Cardiac muscle cell (in vitro differentiated cells and primary cell): ENCODE results near the gene ALPK1. TPM values are rescaled to one million over a fixed set of nuclear protein-coding genes. Genes with fewer than 3 reads are reported as not detected.

Experiments used
- DNase-seq, 2 donors: peaks; one replicate each; pipeline versions ENCODE4 v3.0.0 to v3.0.0-alpha.2; 2010 to 2017; ENCODE audit warnings: low read depth in 1 of 2, low spot score in 1 of 2
- H3K27ac ChIP-seq: fragments of 200-600 bp; sonication (generic); 2 replicates; pipeline ENCODE4 v1.5.1; 2016
- H3K27me3 ChIP-seq: fragments of 200-600 bp; sonication (generic); 2 replicates; pipeline ENCODE4 v1.6.0; 2016; ENCODE audit warnings: control low read depth
- H3K36me3 ChIP-seq: fragments of 200-600 bp; sonication (generic); 2 replicates; pipeline ENCODE4 v1.5.1; 2016; ENCODE audit warnings: control low read depth
- H3K4me1 ChIP-seq: fragments of 200-600 bp; sonication (generic); 2 replicates; pipeline ENCODE4 v1.8.1; 2017; ENCODE audit warnings: low read depth, mild to moderate bottlenecking, mixed run types
- H3K4me3 ChIP-seq: fragments of 200-600 bp; sonication (generic); 2 replicates; pipeline ENCODE4 v1.5.1; 2016; ENCODE audit warnings: mild to moderate bottlenecking
- H3K9me3 ChIP-seq: fragments of 200-600 bp; sonication (generic); 2 replicates; pipeline ENCODE4 v1.5.1; 2017; ENCODE audit warnings: low read depth, mild to moderate bottlenecking, control low read depth
- CTCF ChIP-seq: IDR thresholded peaks from 2 replicates; pipeline ENCODE4 v1.5.1; 2012; ENCODE audit warnings: low read depth, mild to moderate bottlenecking, low read length
- polyA plus RNA-seq: library from polyadenylated mRNA; unstranded; fragments of >200 nt; fragmentation: Nextera tagmentation; extraction: Ambion mirVana; gene quantifications from 2 replicates; pipeline ENCODE4 v1.2.1, GENCODE V29; 2016
- total RNA-seq: library from RNA; depleted of rRNA; stranded (reverse); fragments of >200 nt; gene quantifications from 2 replicates; pipeline ENCODE4 v1.2.3, GENCODE V29; 2016

The ALPK1 gene
- total and polyA plus RNA-seq, 2 experiments from 2014 or later, result 0.56 to 0.80 TPM

- no peak overlapping the region for H3K4me3 ChIP-seq
- no peaks in the 10 kb centered on the region for H3K36me3 ChIP-seq
- peak in 1 of 2 donors; percentile 9 for DNase-seq
- H3K27me3 ChIP-seq, result peaks cover 2% of the 10 kb centered on the region
- no peaks in the 10 kb centered on the region for H3K4me1 ChIP-seq
- no peak for TF ChIP-seq CTCF
- H3K27ac ChIP-seq, result no peak overlapping the region
- H3K9me3 ChIP-seq, result no peaks in the 10 kb centered on the region
These were observed 114.8 kb downstream of the ALPK1 start for GRCh38 chr4:112411781-112412550.

GRCh38 chr4:112416464-112416863 is 119.3 kb downstream of the ALPK1 start:
- Histone ChIP-seq H3K9me3 (no peaks in the 10 kb centered on the region), H3K27ac (no peak overlapping the region)
- no peak for TF ChIP-seq CTCF

GRCh38 chr4:112418092-112418491 is 120.9 kb downstream of the ALPK1 start:
- DNase-seq, result peak in 1 of 2 donors; percentile 11
- TF ChIP-seq CTCF, result no peak
- H3K4me1 ChIP-seq, result no peaks in the 10 kb centered on the region
- peaks cover 2% of the 10 kb centered on the region for H3K27me3 ChIP-seq
- no peaks in the 10 kb centered on the region for H3K9me3 ChIP-seq
- H3K36me3 ChIP-seq, result no peaks in the 10 kb centered on the region
- no peak overlapping the region for H3K4me3 ChIP-seq
- no peak overlapping the region for H3K27ac ChIP-seq

More at GRCh38 chr4:112416464-112416863, 119.3 kb downstream of the ALPK1 start:
- Histone ChIP-seq H3K4me1 (no peaks in the 10 kb centered on the region), H3K4me3 (no peak overlapping the region), H3K27me3 (peaks cover 2% of the 10 kb centered on the region), H3K36me3 (no peaks in the 10 kb centered on the region)
- no peak for DNase-seq

- Histone ChIP-seq H3K27ac (no peak overlapping the region), H3K36me3 (no peaks in the 10 kb centered on the region), H3K4me3 (no peak overlapping the region), H3K27me3 (no peaks in the 10 kb centered on the region), H3K9me3 (no peaks in the 10 kb centered on the region), H3K4me1 (no peaks in the 10 kb centered on the region)
- no peak for DNase-seq
- no peak for TF ChIP-seq CTCF
These were observed 124.7 kb downstream of the ALPK1 start for GRCh38 chr4:112421911-112422310.

GRCh38 chr4:112422644-112423043 is 125.5 kb downstream of the ALPK1 start:
- Histone ChIP-seq H3K4me1 (no peaks in the 10 kb centered on the region), H3K4me3 (no peak overlapping the region), H3K27ac (no peak overlapping the region), H3K9me3 (no peaks in the 10 kb centered on the region), H3K27me3 (no peaks in the 10 kb centered on the region), H3K36me3 (no peaks in the 10 kb centered on the region)
- TF ChIP-seq CTCF, result no peak
- DNase-seq, result no peak
